CD4-positive, alpha-beta T cell treated with Interleukin-6 at 100 ng/mL for 8 hours (primary cell): ENCODE measurements around the gene ADARB2.

Experiments used
- DNase-seq: peaks from one replicate; pipeline ENCODE4 v3.0.0-alpha.2; 2020; ENCODE audit warnings: mixed read lengths, low spot score

The ADARB2 gene

GRCh38 chr10:1735562-1735961, 1.8 kb downstream of the ADARB2 start:
- DNase-seq: no peak

GRCh38 chr10:1734288-1734687, 3.0 kb downstream of the ADARB2 start:
- DNase-seq: no peak

- no peak for DNase-seq
Measured at GRCh38 chr10:1733720-1734119, 3.6 kb downstream of the ADARB2 start.

- DNase-seq: no peak
Measured at GRCh38 chr10:1732564-1732996, 4.7 kb downstream of the ADARB2 start.

GRCh38 chr10:1731592-1731991, 5.7 kb downstream of the ADARB2 start:
- no peak for DNase-seq

- no peak for DNase-seq
Measured at GRCh38 chr10:1729751-1730150, 7.6 kb downstream of the ADARB2 start.

- DNase-seq: no peak
Measured at GRCh38 chr10:1726861-1727260, 10.5 kb downstream of the ADARB2 start.

GRCh38 chr10:1724921-1725488, 12.3 kb downstream of the ADARB2 start:
- no peak for DNase-seq

- DNase-seq: no peak
Measured at GRCh38 chr10:1716839-1717238, 20.5 kb downstream of the ADARB2 start.

GRCh38 chr10:1715821-1716220, 21.5 kb downstream of the ADARB2 start:
- DNase-seq: no peak

GRCh38 chr10:1712944-1713671, 24.2 kb downstream of the ADARB2 start:
- no peak for DNase-seq

- DNase-seq: no peak
Measured at GRCh38 chr10:1712314-1712713, 25.0 kb downstream of the ADARB2 start.

GRCh38 chr10:1709161-1709560, 28.2 kb downstream of the ADARB2 start:
- no peak for DNase-seq

- DNase-seq: no peak
Measured at GRCh38 chr10:1708746-1709145, 28.6 kb downstream of the ADARB2 start.

GRCh38 chr10:1706711-1707110, 30.6 kb downstream of the ADARB2 start:
- peak; percentile 6 for DNase-seq

GRCh38 chr10:1706256-1706655, 31.1 kb downstream of the ADARB2 start:
- DNase-seq: no peak

GRCh38 chr10:1698185-1698584, 39.1 kb downstream of the ADARB2 start:
- no peak for DNase-seq

- DNase-seq: no peak
Measured at GRCh38 chr10:1696106-1696505, 41.2 kb downstream of the ADARB2 start.

- DNase-seq: no peak
Measured at GRCh38 chr10:1690086-1690485, 47.2 kb downstream of the ADARB2 start.

- DNase-seq: no peak
Measured at GRCh38 chr10:1688531-1688930, 48.8 kb downstream of the ADARB2 start.

GRCh38 chr10:1687623-1688150, 49.6 kb downstream of the ADARB2 start:
- no peak for DNase-seq

GRCh38 chr10:1687190-1687589, 50.1 kb downstream of the ADARB2 start:
- DNase-seq: no peak

GRCh38 chr10:1686491-1686749, 50.9 kb downstream of the ADARB2 start:
- DNase-seq: no peak
